Measurements from ENCODE around the gene UCK2.

UCK2 gene

GRCh38 chr1:165884690-165885304, 57.4 kb downstream of the UCK2 start:
- H3K9me3 Mint-ChIP-seq, result no peaks in the 10 kb centered on the region
- H3K36me3 Mint-ChIP-seq (ENCODE audit: low read depth), result no peaks in the 10 kb centered on the region
- no peak overlapping the region for H3K4me3 Mint-ChIP-seq
- H3K4me1 Mint-ChIP-seq (ENCODE audit: low read depth), result peaks cover 40% of the 10 kb centered on the region
- H3K27me3 Mint-ChIP-seq, result no peaks in the 10 kb centered on the region
- intact Hi-C loops (cut with micrococcal nuclease), result no loop called here
- peak overlapping the region; percentile 89 for H3K27ac Mint-ChIP-seq

GRCh38 chr1:165885305-165885694, 57.9 kb downstream of the UCK2 start:
- Mint-ChIP-seq H3K4me1 (ENCODE audit: low read depth) (peaks cover 35% of the 10 kb centered on the region), H3K36me3 (ENCODE audit: low read depth) (peaks cover 1% of the 10 kb centered on the region), H3K9me3 (no peaks in the 10 kb centered on the region), H3K27ac (peak overlapping the region; percentile 89), H3K4me3 (no peak overlapping the region), H3K27me3 (no peaks in the 10 kb centered on the region)
- intact Hi-C loops (cut with micrococcal nuclease), result no loop called here

- Mint-ChIP-seq H3K4me3 (no peak overlapping the region), H3K27me3 (no peaks in the 10 kb centered on the region), H3K4me1 (ENCODE audit: low read depth) (peaks cover 35% of the 10 kb centered on the region), H3K36me3 (ENCODE audit: low read depth) (peaks cover 9% of the 10 kb centered on the region), H3K9me3 (no peaks in the 10 kb centered on the region), H3K27ac (peak overlapping the region; percentile 63)
- intact Hi-C loops (cut with micrococcal nuclease), result no loop called here
These were observed 58.8 kb downstream of the UCK2 start for GRCh38 chr1:165886193-165886592.

GRCh38 chr1:165886983-165887382, 59.6 kb downstream of the UCK2 start:
- Mint-ChIP-seq H3K27me3 (no peaks in the 10 kb centered on the region), H3K4me1 (ENCODE audit: low read depth) (peaks cover 39% of the 10 kb centered on the region), H3K36me3 (ENCODE audit: low read depth) (peaks cover 17% of the 10 kb centered on the region), H3K9me3 (no peaks in the 10 kb centered on the region), H3K27ac (peak overlapping the region; percentile 63), H3K4me3 (no peak overlapping the region)
- intact Hi-C loops (cut with micrococcal nuclease), result no loop called here

- Mint-ChIP-seq H3K4me3 (no peak overlapping the region), H3K9me3 (no peaks in the 10 kb centered on the region), H3K27me3 (no peaks in the 10 kb centered on the region), H3K4me1 (ENCODE audit: low read depth) (peaks cover 45% of the 10 kb centered on the region), H3K27ac (no peak overlapping the region), H3K36me3 (ENCODE audit: low read depth) (peaks cover 27% of the 10 kb centered on the region)
- intact Hi-C loops (cut with micrococcal nuclease), result no loop called here
These were observed 60.6 kb downstream of the UCK2 start for GRCh38 chr1:165887877-165888551.

- peaks cover 40% of the 10 kb centered on the region for H3K4me1 Mint-ChIP-seq (ENCODE audit: low read depth)
- no peak overlapping the region for H3K4me3 Mint-ChIP-seq
- intact Hi-C loops (cut with micrococcal nuclease), result no loop called here
- H3K27ac Mint-ChIP-seq, result no peak overlapping the region
- H3K27me3 Mint-ChIP-seq, result no peaks in the 10 kb centered on the region
- H3K36me3 Mint-ChIP-seq (ENCODE audit: low read depth), result peaks cover 32% of the 10 kb centered on the region
- no peaks in the 10 kb centered on the region for H3K9me3 Mint-ChIP-seq
These were observed 61.1 kb downstream of the UCK2 start for GRCh38 chr1:165888552-165888920.

- H3K36me3 Mint-ChIP-seq (ENCODE audit: low read depth), result peaks cover 41% of the 10 kb centered on the region
- H3K4me1 Mint-ChIP-seq (ENCODE audit: low read depth), result peaks cover 22% of the 10 kb centered on the region
- H3K27me3 Mint-ChIP-seq, result no peaks in the 10 kb centered on the region
- intact Hi-C loops (cut with micrococcal nuclease), result no loop called here
- H3K4me3 Mint-ChIP-seq, result no peak overlapping the region
- no peaks in the 10 kb centered on the region for H3K9me3 Mint-ChIP-seq
- H3K27ac Mint-ChIP-seq, result no peak overlapping the region
These were observed 63.3 kb downstream of the UCK2 start for GRCh38 chr1:165890684-165891083.

- Mint-ChIP-seq H3K27ac (peak overlapping the region; percentile 35), H3K27me3 (no peaks in the 10 kb centered on the region), H3K9me3 (no peaks in the 10 kb centered on the region), H3K4me3 (no peak overlapping the region), H3K36me3 (ENCODE audit: low read depth) (peaks cover 47% of the 10 kb centered on the region), H3K4me1 (ENCODE audit: low read depth) (peaks cover 19% of the 10 kb centered on the region)
- intact Hi-C loops (cut with micrococcal nuclease), result no loop called here
These were observed 63.9 kb downstream of the UCK2 start for GRCh38 chr1:165891111-165891860.

GRCh38 chr1:165892935-165893334, 65.5 kb downstream of the UCK2 start:
- Mint-ChIP-seq H3K4me1 (ENCODE audit: low read depth) (peaks cover 15% of the 10 kb centered on the region), H3K27me3 (no peaks in the 10 kb centered on the region), H3K36me3 (ENCODE audit: low read depth) (peaks cover 64% of the 10 kb centered on the region), H3K4me3 (no peak overlapping the region), H3K27ac (no peak overlapping the region), H3K9me3 (no peaks in the 10 kb centered on the region)
- intact Hi-C loops (cut with micrococcal nuclease), result no loop called here

GRCh38 chr1:165893507-165893906, 66.1 kb downstream of the UCK2 start:
- Mint-ChIP-seq H3K27ac (no peak overlapping the region), H3K9me3 (no peaks in the 10 kb centered on the region), H3K4me1 (ENCODE audit: low read depth) (peaks cover 15% of the 10 kb centered on the region), H3K4me3 (no peak overlapping the region), H3K36me3 (ENCODE audit: low read depth) (peaks cover 69% of the 10 kb centered on the region), H3K27me3 (no peaks in the 10 kb centered on the region)
- intact Hi-C loops (cut with micrococcal nuclease), result no loop called here

- peaks cover 76% of the 10 kb centered on the region for H3K36me3 Mint-ChIP-seq (ENCODE audit: low read depth)
- intact Hi-C loops (cut with micrococcal nuclease), result no loop called here
- no peaks in the 10 kb centered on the region for H3K27me3 Mint-ChIP-seq
- H3K4me1 Mint-ChIP-seq (ENCODE audit: low read depth), result peaks cover 15% of the 10 kb centered on the region
- H3K9me3 Mint-ChIP-seq, result no peaks in the 10 kb centered on the region
- no peak overlapping the region for H3K4me3 Mint-ChIP-seq
- H3K27ac Mint-ChIP-seq, result no peak overlapping the region
These were observed 67.2 kb downstream of the UCK2 start for GRCh38 chr1:165894591-165894990.

- Mint-ChIP-seq H3K27ac (no peak overlapping the region), H3K27me3 (no peaks in the 10 kb centered on the region), H3K9me3 (no peaks in the 10 kb centered on the region), H3K4me3 (no peak overlapping the region), H3K36me3 (ENCODE audit: low read depth) (peaks cover 75% of the 10 kb centered on the region), H3K4me1 (ENCODE audit: low read depth) (peaks cover 15% of the 10 kb centered on the region)
- intact Hi-C loops (cut with micrococcal nuclease), result no loop called here
These were observed 68.0 kb downstream of the UCK2 start for GRCh38 chr1:165895451-165895871.

- Mint-ChIP-seq H3K4me3 (no peak overlapping the region), H3K9me3 (no peaks in the 10 kb centered on the region), H3K27ac (no peak overlapping the region), H3K27me3 (no peaks in the 10 kb centered on the region), H3K36me3 (ENCODE audit: low read depth) (peaks cover 76% of the 10 kb centered on the region), H3K4me1 (ENCODE audit: low read depth) (peaks cover 15% of the 10 kb centered on the region)
- intact Hi-C loops (cut with micrococcal nuclease), result no loop called here
These were observed 68.9 kb downstream of the UCK2 start for GRCh38 chr1:165896277-165896676.
